ENCODE measurements around the gene SCN1B.
"Not testable (repeated sequence)": the region's sequence is repeated elsewhere in the genome, so short reads cannot be mapped to it uniquely, and the experiment has no call there.

SCN1B gene

GRCh38 chr19:35037716-35038622, 7.7 kb downstream of the SCN1B start:
- no peak for DNase-seq (ENCODE audit: low read depth)

- DNase-seq (ENCODE audit: low read depth) = no peak
Observed at GRCh38 chr19:35038623-35039512, 8.6 kb downstream of the SCN1B start.

GRCh38 chr19:35039881-35040825, 9.9 kb downstream of the SCN1B start:
- no peak for DNase-seq (ENCODE audit: low read depth)

GRCh38 chr19:35040826-35041547, 10.7 kb downstream of the SCN1B start:
- DNase-seq (ENCODE audit: low read depth) = no peak

- no peak for DNase-seq (ENCODE audit: low read depth)
Observed at GRCh38 chr19:35041548-35042055, 11.3 kb downstream of the SCN1B start, which contains the start of gene HPN. Gene HPN, plus strand, starts transcription at chr19:35041721. Its CDS starts 786 bp downstream, at chr19:35042507.

- DNase-seq (ENCODE audit: low read depth) = no peak
Observed at GRCh38 chr19:35042056-35042730, 11.9 kb downstream of the SCN1B start.

GRCh38 chr19:35042954-35043604, 12.8 kb downstream of the SCN1B start:
- no peak for DNase-seq (ENCODE audit: low read depth)

- DNase-seq (ENCODE audit: low read depth) = no peak
Observed at GRCh38 chr19:35043906-35044305, 13.6 kb downstream of the SCN1B start.

- peak; percentile 42 for DNase-seq (ENCODE audit: low read depth)
Observed at GRCh38 chr19:35044317-35045117, 14.2 kb downstream of the SCN1B start.

GRCh38 chr19:35045667-35046300, 15.5 kb downstream of the SCN1B start:
- no peak for DNase-seq (ENCODE audit: low read depth)

- DNase-seq (ENCODE audit: low read depth) = no peak
Observed at GRCh38 chr19:35046461-35046860, 16.2 kb downstream of the SCN1B start.

GRCh38 chr19:35048911-35049411, 18.7 kb downstream of the SCN1B start:
- DNase-seq (ENCODE audit: low read depth) = no peak

GRCh38 chr19:35049456-35049855, 19.2 kb downstream of the SCN1B start:
- DNase-seq (ENCODE audit: low read depth) = no peak

GRCh38 chr19:35050662-35051061, 20.4 kb downstream of the SCN1B start:
- DNase-seq (ENCODE audit: low read depth) = not testable (repeated sequence)

GRCh38 chr19:35051268-35051667, 21.0 kb downstream of the SCN1B start:
- not testable (repeated sequence) for DNase-seq (ENCODE audit: low read depth)

GRCh38 chr19:35051796-35052195, 21.5 kb downstream of the SCN1B start:
- no peak for DNase-seq (ENCODE audit: low read depth)

GRCh38 chr19:35052599-35053190, 22.4 kb downstream of the SCN1B start:
- DNase-seq (ENCODE audit: low read depth) = no peak

Measured in stimulated activated CD8-positive, alpha-beta memory T cell treated with anti-CD3 and anti-CD28 coated beads, Interleukin-15, amount 100 ng/mL, for 24 hours (primary cell).